T47D (cell line): ENCODE data around the gene TBX18.

ENCODE experiments used
- DNase-seq, 2 experiments: peaks; one replicate each; pipeline versions ENCODE4 v3.0.0 to v3.0.0-alpha.2; 2011 to 2012; ENCODE audit warnings: low read depth in 1 of 2, low spot score in 1 of 2
- JUND ChIP-seq: IDR thresholded peaks from 2 replicates; pipeline ENCODE4 v1.6.1; 2012; ENCODE audit warnings: low read depth
- in situ Hi-C: cut with HindIII; loops from 2 replicates; pipeline ENCODE4 v1.10.0; 2016; ENCODE audit warnings: low sequenced_read_pairs, low pct_unique_long_range_greater_than_20kb

TBX18 gene

DNA sequence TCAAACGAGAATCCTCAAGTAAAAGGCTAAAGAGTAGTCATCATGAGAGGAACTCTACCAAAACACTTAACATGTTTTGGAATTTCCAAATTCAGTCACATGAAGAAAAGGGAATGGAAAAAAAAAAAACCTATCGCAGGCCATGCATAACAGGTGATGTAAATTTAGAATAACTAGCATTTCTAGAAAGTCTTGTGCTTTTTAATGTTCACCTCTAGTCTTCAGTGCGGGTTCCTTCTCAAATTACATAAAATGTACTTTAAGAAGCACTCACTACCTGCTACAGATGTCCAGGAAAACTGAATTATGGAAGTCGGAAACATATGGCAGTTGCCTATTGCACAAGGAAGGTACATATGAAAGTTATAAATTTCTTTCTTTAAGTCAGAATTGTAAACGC is 6.1 kb upstream of the TBX18 start:
- no peak for TF ChIP-seq JUND
- in situ Hi-C loops, result no loop called here
- DNase-seq, result no peak

DNA sequence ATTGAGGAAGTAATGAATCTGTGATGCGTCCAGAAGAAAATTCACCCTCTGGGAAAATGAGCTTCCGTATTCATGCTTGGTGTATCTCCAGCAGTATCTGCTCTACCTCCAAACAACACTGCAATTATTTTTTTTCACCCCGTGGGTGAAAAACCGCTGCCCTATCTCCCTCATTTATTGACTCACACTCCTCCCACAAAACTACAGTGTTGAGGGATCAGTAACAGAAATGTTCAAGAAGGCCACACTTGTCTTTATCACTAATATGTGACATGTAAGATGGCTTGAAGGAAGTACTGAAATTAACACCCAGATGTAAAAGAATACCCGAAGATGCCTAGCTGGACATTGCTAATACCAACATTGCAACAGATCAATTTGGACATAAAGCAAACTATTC is 4.9 kb upstream of the TBX18 start:
- DNase-seq, result no peak
- in situ Hi-C loops, result no loop called here
- TF ChIP-seq JUND, result no peak

DNA sequence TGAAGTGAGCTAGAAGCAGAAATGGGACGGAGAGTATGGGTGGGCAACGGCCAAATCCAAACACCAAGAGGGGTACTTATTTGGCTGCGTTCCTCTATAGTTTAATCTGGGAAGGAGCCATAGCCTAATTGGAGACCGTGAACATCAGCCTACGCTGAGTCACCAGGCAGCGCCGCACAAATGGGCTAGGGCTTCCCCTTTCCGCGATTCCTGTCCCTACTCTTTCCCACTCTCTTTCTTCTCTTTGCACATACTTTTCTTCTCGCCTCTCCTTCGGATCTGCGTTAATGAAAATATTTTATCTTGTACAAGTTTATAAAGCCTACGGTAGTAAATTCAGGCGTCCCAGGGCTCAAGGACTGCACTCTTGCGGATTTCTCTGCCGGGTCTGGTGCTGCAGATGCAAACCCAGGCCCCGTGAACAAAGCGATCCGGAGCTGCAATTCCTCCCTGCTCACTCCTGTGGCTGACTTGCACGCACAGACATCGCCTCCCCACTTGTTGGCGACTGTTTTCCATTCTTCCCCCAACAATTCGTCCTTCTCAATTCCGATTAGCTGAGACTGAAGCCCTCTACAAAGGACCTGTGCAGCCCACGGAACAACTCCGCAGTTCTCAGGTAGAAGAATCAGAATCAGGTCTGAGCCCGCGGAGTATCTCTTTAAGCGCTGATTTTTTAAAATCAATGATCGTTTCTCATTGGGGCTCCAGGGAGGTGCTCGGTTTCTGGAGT is 4.2 kb upstream of the TBX18 start:
- TF ChIP-seq JUND, result no peak
- in situ Hi-C loops, result no loop called here
- peak in 1 of 2 experiments; percentile 13 for DNase-seq

DNA sequence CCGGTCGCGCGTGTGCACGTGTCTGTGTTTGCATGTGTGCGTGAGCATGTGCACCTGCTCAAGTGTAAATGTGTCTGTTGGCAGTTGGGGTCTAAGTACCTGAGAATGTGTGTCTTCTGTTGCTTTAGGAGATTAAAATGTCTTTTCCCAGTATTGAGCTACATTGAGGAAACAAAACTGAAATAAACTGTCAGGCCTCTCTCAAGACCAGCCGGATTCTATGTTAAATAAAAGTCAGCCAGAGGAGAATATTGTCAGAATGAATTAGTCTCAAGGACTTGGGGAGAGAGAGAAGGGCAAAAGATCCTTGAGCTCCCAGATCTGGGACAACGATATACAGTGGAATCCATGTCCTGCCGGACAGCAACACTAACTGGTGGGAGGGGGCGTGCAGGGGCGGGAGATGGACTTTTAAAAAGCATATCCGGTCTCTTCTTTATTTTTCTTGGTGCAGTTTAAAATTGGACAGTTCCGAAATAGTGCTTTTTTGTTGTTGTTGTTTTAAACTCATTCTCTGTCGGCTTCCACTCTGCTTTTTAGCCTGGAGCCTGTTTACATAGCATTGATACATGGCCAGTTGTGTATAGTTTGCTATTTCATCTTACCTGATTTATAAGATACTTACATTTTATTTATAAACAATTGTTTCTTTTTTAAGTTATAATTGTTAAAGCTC is 3.3 kb upstream of the TBX18 start:
- in situ Hi-C loops, result no loop called here
- DNase-seq, result no peak
- no peak for TF ChIP-seq JUND

DNA sequence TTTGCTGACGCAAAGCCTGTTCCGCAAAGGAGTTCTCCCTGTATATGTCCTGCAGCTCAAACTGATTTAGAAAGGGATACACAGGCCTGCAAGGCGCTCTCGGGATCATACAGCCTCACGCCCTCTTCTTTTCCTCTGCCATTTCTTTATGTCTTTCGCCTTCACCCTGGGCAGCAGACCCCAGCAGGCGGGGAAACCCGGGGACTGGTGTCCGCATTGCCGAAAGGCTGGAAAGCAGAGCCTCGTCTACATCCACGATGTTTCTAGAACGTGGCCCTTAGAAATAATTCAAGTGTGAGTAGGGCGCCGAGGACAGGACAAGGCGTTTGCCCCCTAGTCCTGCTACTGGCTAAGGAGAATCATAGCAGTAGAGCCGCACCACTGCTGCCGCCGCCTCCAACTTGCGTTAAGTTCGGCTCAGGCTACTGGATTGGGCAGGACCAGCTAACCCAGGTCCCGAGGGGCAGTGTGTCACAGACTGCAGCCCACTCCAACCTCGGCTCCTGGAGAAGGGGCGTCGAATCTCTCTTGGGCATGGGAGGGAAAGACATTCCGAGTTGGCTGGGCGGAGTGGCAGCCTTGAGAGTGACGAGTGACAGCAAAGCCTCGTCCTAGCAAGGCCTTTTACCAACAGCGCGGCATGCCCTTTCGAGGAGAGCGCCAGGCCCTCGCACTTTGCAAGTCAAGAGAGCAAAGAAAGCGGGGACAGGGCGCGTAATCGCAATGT is 2.6 kb upstream of the TBX18 start:
- no peak for DNase-seq
- no peak for TF ChIP-seq JUND
- in situ Hi-C loops, result no loop called here

DNA sequence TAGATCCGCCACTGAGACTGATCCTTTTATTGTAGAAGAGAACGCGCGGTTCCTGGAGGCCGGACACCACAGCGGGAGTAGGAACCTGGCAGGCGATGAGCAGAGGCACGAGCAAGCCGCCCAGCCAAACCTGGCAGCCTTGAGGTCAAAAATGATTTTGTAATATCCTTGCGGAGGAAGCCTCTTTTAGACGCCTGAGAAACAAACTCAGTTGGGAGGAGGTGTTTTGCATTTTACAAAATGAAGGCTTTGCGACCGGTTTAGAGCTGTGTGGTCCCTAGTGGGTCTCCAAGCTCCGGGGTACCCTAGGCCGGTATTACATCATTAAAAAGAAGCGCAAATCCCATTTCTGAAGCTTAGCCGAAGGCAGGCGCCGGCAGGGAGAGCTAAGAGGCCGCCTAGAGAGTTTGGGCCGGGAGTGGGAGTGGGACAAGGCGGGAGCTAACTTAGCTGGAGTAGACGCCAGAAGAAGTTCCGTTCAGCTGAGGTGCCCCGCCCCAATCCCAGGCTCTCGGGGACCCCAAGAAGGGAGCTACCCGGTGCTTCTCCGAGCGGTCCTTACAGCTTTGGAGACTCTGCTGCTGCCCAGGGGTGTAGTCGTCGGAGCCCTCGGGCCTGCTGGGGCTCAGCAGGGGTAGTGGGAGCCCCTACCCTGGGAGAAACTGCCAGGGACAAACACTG is 1.9 kb upstream of the TBX18 start:
- no peak for TF ChIP-seq JUND
- no peak for DNase-seq
- in situ Hi-C loops, result no loop called here

DNA sequence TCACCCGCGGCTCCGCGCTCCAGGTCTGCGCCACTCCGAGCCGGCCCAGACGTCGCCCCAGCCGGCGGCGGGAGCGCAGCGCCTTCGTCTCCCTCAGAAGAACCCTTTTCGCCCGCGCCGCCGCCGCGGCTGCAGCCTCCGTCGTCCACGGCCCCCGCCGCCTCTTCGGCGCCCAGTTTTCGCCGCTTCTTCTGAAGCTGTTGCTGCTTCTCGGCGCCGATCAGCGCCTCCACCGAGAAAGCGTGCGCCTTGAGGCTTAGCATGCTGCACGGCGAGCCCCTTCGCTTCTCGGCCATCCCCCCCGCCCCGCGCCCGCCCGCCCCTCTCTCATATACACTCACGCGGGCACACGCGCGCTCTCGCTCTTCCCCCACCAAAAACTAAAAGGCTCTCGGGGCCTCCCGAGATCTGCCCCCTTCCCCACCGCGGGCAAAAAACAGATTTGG is 489 bp downstream of the TBX18 start:
- TF ChIP-seq JUND, result no peak
- no peak for DNase-seq
- in situ Hi-C loops, result no loop called here

DNA sequence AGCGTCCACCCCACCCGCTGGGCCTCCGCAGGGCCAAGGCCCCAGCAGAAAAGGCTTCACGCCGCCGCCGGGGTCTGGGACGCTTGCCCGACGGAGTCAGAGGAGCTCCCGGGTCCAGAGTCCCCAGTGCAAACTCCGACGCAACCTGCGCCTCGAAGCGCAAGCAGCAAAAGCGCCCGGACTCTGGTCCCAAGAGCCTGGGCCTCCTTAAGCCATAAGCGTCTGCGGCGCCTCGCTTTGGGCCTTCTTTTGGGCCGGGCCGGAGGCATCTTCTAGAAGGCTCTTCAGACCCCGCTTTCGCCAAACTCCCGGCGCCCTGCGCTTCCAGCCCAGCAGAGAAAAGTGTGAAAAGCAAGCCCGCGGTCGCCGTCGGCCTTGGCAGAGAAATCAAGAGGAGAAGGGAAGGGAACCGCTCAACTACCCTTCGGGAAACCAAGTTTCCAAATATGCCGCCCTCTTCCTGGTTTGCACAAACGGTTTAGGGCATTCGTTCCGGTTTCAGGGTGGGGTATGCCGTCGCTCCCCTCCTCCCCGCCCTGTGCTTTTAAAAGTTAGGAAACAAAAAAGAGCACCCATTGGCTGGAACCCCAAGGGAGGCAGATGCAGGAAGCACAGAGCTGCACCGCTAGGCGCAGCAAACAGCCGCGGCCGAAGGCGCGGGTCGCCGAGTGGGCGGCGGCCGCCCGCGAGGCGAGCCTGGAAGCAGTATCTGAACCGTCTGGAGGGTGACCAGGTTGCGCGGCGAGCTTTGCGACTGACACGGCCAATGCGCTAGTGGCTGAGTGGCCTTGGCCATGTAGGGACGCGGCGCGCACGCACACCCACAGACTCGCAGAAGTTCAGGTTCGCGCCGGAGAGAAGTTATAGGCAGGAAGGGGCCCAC is 1.2 kb downstream of the TBX18 start:
- in situ Hi-C loops, result no loop called here
- DNase-seq, result no peak
- no peak for TF ChIP-seq JUND

DNA sequence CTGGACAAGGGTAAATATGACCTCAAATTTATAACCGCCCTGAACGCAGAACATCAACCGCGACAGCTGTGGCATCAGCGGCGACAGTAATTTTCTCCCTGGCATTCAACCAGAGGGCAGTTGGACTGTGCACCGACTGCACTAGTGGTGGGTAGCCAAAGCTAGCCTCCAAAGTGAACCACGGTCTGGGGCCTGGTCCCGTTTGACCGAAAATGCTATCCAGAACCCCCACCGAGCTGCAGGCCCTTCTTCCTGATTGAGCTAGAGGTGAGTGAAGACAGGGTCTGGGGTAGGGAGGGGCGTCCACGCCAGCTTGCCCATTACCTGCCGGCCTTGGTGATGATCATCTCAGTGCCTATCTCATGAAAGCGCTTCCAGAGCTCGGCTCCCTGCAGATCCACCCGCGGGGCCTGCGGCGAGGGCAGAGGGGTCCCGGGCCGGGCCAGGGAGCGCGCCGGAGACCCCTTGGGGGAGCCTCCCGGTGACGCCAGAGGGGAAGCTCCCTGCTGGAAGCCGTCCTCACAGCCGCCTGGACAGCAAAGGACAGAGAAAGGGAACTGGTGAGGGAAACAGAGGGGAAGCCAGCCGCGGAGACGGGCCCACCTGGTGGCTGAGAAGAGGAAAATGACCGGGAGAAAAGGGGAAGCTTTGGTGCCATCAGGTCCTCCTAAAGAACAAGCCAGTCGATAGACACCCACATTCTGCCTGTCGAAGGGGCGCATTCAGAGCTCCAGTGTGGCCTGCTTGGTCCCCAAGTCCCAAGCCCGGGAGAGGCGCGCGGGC is 2.0 kb downstream of the TBX18 start:
- no peak for DNase-seq
- in situ Hi-C loops, result no loop called here
- no peak for TF ChIP-seq JUND

DNA sequence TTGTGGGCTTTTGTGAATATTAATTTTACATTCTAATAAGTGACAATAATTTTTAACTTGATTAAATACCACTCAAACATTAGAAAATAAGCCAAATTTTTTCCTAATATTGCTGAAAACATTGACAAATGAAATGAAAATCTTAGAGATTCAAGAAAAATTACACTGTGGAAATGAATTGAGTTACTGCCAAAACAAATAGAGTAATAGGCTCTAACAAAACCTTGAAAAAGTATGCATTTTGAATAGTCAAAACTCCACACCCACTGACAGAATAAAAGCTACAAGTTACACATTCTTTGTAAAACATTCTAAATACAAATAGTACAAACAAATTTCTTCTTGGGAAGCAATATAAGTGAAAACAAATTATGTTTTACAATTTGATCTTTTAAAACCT is 5.9 kb downstream of the TBX18 start:
- no peak for DNase-seq
- TF ChIP-seq JUND, result no peak
- in situ Hi-C loops, result no loop called here

DNA sequence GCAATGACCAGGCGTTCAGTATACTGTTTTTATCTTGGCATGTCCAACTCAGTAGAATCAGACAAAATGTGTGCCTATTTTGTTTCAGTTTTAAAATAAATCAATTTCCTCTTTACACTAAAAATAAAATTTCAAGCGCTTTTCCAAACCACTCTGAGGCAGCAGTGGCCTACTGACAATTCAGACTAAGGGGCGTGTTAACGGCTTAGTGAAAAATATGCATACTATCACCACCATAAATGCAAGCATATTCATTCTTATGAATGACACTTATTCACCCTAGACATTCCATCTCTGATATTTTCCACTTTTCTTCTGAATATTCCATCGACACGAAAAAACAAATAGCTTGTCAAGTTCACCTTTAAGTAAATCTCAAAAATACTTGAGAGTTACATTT is 7.5 kb downstream of the TBX18 start:
- no peak for TF ChIP-seq JUND
- in situ Hi-C loops, result no loop called here
- DNase-seq, result no peak
